Fibroblast of skin of left biceps (primary cell): ENCODE data around the gene ABTB2.

Experiments used
- DNase-seq, 2 experiments: peaks; one replicate each; pipeline ENCODE4 v3.0.0-alpha.2; 2013; ENCODE audit warnings: low read depth in 2 of 2

The ABTB2 gene

DNA sequence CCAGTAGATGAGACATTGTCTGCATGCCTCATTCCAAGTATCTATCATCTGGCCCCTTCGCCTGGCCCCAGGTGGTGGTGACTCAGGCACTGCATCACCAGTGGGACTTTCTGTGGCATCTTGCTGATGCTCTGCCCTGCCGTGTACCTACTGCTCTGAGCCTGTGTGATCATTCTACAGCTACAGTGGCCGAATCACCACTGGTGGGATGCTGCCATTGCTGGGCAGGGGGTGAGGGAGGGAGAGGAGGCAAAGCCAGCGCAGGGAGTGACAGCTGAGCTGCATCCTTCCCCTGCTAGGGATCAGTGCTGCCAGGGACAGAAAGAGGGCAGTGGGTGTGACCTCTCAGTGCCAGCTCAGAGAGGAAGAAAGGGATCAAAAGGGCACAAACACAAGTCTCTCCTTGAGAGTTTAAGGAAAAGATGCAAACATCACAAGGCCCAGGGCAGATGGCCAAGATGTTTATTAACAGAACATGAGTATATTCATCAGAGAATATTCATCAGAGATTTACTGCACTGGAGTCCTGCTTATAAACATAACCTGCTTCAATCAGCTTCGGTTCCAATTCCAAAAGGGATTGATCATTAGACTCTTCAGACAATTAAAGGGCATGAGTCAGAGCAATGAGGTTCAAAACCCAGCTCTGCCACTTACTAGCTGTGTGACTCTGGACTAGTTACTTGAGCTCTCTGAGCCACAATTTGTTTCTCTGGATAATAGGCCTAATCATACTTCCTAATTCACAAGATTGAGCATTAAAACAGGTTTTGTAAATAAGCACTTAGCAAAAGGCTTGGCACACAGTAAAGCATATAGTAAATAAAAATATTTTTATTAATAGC lies 142.6 kb downstream of the ABTB2 start:
- no peak for DNase-seq

DNA sequence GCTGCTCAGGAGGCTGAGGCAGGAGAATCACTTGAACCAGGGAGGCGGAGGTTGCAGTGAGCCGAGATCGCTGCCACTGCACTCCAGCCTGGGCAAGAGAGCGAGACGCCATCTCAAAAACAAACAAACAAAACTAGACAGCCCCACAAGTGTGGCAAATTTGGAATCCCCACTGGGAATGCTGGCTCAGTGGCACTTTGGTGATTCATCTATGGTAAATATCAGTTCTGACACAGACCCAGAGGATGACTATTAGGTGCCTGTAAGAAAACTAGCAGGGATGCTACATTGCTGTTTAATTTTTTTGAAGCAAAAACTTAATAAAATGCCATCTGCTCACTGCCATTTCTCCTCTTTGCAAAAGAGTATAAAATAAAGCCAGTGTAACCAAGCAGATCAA lies 144.4 kb downstream of the ABTB2 start:
- no peak for DNase-seq

DNA sequence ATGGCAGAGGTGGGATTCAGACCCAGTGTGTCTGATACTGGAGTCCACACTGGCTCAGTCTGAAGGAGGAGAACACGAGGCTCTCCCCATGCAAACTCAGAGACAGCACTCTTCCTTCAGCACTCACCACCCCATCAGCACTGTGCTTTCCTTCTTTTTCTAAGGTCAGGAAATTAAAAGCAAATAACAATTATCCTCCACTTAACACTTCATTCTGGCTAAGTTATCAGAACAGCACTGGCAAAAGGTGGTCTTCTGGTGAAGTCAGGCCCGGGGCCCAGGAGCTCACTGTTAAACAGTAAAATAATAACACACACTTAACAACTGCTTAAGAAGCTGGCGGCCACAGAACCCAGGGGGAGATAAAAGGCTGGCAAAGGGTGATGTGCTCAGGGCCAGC lies 145.2 kb downstream of the ABTB2 start:
- DNase-seq = no peak

DNA sequence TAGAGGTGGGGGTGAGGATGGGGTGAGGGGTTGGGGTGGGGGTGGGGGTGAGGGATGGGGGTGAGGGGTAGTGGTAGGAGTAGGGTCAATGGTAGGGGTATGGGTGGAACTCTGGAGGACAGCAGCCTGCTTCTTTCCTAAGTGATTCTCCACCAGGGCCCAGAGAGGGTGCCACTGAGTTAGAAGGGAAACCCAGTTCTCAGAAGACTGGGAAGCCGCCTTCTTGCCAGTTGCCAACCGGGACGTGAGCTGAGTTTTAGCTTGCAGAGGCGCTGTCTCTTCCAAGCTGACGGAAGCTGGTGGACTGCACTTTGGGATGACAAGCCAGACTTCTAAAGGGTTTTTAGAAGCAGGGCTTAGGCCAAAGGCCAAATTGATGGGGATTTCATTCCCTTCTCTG lies 148.0 kb downstream of the ABTB2 start:
- no peak for DNase-seq

DNA sequence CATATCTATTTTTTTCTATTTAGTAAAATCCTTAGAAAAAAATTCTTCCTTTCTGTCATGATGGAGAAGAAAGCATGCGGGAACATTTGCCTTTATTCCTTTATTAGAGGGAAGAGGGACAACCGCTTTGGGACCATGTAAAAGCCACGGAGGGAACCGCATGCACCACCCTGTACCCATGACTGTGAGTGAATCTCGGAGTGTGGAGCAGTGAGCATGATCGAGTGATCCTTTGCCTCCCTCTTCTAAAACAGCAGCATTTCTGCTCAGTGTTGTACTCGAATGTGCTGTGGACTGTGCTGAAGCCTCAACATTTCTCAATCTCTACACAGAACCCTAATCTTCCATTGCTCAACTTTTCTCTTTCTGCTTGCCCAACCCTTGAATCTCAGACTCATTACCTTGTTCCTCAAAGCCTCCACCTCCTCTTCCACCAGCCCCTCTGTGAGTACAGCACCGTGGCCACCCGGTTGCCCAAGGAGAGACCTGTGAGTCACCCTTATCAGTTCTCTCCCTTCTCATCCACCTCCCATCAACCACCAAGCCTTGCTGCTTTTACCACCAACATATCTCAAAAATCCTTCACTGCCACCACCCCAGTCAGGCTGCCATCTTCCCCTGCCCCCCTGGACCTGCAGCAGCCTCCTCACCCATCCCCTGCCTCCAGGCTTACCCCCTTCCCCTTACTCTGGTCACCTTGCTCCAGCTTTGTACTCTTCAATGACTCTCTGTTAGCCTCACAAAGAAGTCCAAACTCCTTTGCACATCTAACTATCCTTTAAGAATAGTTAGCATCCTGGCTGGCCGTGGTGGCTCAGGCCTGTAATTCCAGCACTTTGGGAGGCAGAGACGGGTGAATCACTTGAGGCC lies 149.3 kb downstream of the ABTB2 start:
- no peak for DNase-seq

DNA sequence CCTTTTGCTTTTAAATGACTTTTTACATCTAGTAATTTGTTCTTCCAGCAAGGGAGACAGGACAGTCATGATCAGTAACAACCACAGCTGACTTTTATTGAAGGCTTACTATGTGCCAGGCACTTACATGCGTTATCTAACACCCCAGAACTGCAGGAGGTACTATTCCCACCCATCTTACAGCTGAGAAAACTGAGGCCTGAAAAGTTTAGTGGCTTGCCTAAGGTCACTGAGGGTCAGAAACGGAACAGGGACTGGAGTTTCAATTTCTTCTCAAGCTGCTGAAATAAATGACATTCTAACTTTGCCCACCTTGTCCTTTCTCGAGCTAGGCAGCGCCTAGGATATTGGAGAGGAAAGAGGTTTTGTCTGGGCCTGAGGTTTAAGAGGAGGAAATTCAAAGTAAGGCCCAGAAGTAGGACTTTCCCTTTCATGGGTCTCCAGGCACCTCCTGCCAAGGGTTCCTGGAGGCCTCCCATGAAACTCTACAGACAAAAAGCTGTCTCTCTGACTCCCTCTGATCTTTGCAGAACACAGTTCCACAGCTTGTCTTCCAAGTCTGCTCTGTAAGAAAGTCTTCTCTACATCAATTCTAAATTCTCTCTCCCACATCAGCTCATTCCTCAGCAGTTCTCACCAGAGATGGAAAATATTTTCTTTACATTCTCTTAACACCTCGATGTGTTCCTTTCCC lies 150.2 kb downstream of the ABTB2 start:
- DNase-seq = no peak

DNA sequence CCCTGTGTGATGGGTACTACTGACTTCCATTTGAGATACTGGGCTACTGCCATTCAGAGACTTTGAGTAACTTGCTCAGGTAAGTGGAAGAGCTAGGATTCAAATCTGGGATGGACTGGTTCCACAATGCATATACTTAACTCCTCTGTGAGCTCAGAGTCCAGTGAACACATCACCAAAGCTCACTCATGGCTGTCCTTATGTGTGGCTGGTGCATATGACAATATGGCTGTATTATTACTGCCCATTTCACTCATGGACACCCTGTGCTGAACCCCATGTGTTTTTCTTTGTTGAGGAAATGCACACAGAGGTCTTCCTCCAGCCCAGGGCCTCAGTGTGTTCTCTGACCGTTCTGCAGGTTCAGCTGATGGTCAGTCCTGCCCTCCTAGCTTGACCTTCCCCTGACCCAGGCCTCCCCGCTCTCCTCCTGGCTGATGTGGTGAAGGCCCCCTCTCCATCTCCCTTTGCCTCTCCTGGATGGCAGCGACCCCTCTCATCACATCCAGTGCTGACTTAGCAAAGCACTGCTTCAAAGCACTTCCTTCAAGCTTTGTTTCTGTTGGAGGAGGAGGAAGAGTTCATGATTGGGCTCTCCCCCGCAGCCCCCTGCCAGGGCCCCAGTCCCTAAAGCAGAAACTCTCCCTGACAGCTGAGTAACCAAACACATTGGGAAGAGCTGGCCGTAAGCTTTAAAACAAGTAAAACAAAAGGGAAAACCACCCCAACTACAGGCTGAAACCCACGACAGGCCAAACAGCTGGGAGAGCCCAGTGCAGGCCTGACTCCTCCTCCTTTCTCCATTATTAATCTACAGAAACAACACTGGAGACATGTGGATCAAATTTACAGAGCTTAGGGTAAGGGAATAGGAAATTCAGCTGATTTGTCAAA lies 151.2 kb downstream of the ABTB2 start:
- DNase-seq = peak in 1 of 2 experiments; percentile 33

DNA sequence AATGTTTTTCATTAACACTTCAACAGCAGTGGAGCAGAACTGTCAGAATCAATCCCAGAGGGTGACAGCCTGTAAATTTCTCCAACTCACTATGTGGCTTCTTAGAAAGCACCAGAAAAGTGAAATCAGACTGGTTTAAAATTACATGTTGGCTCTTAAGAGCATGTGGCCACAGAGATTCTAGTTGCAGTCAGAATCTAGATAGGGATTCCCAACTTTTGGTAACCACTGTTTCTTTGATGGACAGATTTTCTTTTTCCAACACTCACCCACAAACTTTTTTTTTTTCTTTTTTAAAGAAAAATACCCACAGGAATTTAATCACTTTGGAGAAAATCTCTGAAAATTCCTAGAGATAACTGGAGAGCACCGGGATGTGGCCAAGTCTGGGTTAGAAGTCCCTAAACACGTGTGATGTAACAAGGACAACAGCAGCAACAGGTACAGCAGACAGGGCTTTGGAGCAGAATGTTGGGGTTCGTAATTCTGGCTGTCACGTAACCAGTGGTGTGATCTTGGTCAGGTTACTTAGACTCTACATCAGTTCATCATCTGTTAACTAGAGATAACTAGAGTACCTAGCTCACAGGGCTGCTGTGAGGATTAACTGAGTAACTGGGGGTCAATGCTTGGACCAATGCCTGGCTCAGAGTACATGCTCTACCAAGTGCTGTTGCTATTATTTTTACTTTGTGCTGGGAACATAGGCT lies 152.3 kb downstream of the ABTB2 start:
- DNase-seq = no peak

DNA sequence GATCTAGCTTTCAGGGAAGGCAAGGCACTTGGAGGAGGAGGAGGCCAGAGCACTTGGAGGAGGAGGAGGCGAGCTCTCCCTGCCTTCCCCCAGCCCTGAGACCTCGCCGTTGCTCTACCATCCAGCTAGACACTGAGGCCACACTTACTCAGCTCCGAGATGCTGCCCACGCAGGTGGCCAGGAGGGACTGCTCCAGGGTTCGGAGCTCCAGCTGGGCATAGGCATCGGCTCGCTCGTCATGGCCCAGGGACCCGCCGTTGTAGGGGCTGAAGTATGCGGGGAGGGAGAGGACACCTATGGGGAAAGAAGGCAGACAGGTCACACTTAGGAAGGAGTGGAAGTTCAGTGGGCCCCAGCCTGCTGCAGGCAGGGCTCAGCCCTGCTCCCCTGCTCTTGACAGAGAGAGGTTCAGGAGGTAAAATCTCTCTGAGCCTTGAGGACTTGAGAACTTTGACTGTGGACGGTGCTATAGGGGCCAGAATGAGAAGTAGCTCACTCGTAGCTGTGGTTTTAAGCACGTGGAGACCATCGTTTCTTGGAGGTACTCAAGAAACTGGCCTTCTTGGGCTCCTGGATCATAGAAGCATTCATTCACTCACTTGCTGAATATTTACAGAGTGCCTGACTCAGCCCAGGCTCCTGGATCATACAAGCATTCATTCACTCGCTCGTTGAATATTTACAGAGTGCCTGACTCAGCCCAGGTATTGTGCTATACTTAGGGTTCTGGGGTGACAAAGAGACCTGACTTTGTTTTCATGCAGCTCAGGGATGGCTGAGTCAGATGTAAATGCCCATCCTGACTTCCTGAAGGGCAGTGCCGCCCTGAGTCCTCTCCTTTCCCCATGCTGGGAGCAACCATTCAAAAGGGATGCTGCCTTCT lies 153.2 kb downstream of the ABTB2 start:
- no peak for DNase-seq

DNA sequence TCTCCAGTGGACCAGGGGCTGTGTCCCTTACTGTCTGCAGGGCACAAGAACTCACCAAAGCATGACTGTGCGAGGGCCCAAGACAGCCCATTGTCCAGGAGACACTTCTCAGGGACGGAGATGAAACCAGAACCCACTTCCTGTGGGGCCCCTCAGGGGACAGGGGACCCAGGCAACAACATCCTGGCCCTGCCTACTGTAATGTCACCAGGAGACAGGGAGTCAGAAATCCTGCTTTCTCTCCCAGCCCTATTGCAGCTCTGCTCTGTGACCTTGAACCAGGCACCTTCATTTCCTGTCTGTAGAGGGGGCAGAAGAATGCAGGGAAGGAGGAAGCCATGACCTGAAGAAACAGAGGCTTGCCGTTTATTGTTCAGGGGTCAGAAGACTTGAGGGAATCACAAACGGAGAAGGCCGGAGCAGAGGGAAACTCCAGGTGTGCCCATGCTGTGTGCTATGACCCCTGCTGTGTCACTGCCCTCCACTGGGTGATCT lies 154.4 kb downstream of the ABTB2 start:
- no peak for DNase-seq

DNA sequence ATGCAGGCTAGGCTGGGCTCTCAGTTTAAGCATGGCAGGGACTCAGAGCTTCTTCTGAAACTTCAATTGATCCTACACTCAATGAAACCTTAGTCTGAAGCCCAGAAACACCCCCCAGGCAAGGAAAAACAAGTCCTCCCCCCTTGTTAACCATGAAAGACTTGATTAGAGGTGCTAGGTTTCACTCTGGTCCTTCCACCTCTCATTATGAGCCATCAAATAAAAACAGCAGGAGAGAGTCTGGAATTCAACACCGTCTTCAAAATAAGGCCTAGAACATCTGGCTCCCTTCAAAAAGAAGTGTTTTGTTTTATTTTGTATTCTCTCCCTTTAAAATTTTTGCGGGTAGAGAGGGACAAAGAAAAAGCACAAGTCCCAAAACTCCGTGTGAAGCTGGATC lies 156.7 kb downstream of the ABTB2 start:
- no peak for DNase-seq

DNA sequence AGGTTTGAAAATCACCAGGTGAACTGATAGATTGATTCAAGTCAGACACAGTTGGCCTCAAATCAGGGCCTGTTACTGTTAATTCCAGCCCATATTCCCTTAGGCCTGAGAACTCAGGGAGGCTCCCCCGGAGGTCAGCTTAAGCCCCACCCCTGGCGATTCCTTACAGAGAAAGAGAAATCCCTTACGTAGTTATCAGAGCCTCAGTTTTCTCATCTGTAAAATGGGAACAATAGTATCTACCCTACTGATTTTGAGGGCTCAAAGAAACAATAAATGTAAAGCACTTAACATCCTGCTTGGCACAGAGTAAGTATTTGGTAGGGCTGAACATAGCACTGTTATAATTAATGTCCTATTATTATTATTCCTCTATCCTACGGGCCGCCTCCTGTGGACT lies 158.3 kb downstream of the ABTB2 start:
- DNase-seq = no peak

DNA sequence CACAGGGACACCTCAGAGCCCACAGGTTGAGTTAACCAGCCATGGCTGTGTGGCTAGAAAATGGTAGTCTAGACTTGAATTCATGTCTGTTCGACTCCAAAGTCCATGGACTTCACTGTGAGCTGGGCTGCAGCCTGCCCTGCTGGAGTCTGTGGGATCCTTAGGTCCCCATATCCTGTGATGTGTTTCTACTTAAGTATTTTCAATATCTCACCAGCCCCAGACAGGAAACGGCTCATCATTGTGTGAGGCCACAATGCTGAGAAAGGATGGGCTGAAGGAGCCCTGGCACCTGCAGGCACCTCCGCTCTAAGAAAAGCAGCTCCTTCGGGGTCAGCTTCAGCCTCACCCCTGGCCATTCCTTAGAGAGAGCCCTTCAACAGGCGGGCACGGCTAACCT lies 159.3 kb downstream of the ABTB2 start:
- DNase-seq = no peak

DNA sequence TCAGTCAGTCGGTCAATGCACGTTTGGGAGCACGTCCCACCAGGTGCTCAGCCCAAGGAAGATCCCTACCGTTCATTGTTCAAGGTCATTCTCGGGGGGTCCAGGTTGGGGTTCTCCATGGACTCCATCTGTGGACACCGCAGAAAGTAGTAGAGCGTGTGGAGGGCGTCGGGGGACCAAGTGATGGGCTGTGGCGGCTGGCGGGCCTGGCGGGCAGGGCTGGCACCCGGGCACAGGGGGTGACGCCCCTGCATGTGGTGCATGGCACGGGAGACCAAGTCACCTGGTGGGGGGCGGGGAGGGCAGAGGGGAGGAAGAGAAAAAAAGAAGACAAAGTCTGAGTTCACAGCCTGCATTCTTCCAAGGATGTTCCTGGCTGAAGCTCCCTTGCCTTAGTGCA lies 160.6 kb downstream of the ABTB2 start:
- no peak for DNase-seq

DNA sequence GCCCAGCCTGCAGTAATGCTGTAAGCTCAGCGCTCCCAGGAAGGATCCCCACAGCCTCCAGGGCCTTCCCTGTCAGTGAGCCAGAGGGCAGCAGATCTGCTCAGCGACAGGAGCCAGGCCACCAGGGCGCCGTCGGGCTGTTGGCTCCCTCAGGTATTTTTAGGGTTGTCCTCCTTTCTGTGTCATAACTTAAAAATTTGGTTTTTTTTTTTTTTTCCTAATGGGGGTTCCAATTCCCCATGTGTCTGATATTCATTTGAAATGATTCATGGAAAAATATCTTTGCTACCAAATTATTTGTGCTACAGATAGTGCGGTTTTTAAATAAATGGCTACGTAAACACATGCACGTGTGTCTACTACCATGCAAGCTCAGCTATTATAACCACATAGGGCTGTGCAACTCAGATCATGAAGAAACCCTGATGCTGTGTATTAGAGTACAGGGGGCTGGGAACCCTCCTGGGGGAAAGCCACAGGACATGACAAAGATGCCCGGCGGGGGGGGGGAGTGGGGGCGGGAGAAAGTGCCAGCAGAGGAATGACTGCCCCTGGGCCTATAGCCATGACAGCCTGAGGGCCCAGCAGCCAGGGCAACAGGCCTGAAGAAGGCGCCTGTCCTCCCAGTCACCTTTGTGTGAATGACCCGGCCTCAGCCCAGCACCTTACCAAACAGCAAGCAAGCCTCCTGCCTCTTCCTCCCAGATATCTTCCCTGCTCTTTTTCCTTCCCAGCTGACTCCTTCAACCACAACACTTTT lies 163.1 kb downstream of the ABTB2 start:
- peak in 1 of 2 experiments; percentile 25 for DNase-seq

DNA sequence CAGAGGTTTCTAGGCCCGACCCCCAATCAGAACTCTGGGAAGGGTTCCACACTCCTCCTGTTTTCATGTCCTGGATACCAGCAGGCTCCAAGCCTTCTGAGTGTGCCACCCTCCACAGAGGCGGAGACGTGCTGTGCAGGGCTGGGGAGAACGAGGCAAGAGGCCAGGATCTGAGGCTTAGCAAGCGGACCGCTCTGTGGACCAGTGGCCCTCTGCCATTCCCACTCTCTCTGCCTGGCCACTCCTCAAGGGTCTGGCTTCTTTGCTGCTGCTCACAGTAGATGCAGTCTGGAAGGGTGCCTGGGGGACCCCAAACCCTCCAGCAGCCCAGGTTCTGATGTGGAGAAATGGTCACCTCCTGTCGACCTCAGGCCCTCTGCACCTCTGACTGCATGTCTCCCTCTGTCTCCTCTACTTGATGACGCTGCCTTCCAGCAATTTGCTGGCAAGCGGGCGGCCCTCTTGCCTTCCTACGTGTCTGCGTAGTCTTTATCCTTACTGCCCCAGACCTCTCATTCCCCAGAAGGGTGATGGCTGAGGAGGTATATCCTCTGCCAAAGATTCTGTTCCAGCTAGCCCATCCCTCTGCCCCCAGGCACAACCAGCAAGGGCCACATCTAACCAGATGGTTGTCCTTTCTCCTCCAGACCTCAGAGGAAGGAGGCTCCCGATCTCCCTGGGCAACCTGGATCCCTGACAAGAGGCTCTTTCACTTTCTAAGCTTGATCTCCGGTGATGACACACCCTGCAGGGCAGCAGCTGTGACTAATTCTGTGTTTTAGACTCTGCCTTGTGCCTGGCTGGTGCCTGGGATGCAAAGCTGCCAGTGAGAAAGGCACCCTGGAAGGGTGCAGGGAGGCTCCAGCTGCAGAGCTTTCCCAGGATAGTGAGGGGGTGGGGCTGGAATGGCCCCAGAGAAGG lies 165.1 kb downstream of the ABTB2 start:
- DNase-seq = peak; percentile 52 to 58

DNA sequence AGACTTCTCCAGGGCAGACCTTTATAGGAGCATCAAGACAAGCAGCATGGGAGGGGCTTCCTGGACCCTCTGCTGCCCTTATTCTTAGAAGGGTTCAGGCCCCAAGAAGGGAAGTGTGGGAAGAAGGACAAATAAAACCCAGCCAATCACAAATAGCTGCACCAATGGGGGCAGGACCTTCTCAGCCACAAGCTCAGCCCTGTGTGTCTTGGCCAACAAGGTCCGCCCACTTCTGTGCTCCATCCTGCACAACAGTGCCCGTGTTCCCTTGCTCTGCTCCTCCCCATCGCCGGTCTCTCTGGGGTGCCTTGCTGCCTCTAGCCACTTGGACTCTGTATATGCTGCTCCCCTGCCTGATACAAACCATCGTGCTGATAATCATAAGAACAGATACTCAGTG lies 166.2 kb downstream of the ABTB2 start:
- DNase-seq = no peak
